ENCODE measurements around the gene BRPF1.

BRPF1 gene
- 113 to 117 reads per million in 2 donors for total RNA-seq

GRCh38 chr3:9731206-9732079, at the start of gene BRPF1:
BRPF1 (plus strand) TSS chr3:9731735; CDS start chr3:9734141, 2,406 bp downstream.
- peak; percentile 100 for DNase-seq

- DNase-seq, result no peak
These were observed 49.4 kb upstream of the BRPF1 start for GRCh38 chr3:9682096-9682495.

- no peak for DNase-seq
These were observed 48.1 kb upstream of the BRPF1 start for GRCh38 chr3:9683426-9683825.

- DNase-seq, result no peak
These were observed 46.1 kb upstream of the BRPF1 start for GRCh38 chr3:9685216-9686049.

- no peak for DNase-seq
These were observed 45.4 kb upstream of the BRPF1 start for GRCh38 chr3:9686050-9686550.

GRCh38 chr3:9686703-9687102, 44.8 kb upstream of the BRPF1 start:
- DNase-seq, result no peak

- DNase-seq, result no peak
These were observed 44.0 kb upstream of the BRPF1 start for GRCh38 chr3:9687514-9687913.

GRCh38 chr3:9688961-9689360, 42.6 kb upstream of the BRPF1 start:
- no peak for DNase-seq

GRCh38 chr3:9689757-9690156, 41.8 kb upstream of the BRPF1 start:
- no peak for DNase-seq

- no peak for DNase-seq
These were observed 40.8 kb upstream of the BRPF1 start for GRCh38 chr3:9690451-9691450.

- no peak for DNase-seq
These were observed 39.9 kb upstream of the BRPF1 start for GRCh38 chr3:9691636-9692035.

GRCh38 chr3:9692416-9692815, 39.1 kb upstream of the BRPF1 start:
- no peak for DNase-seq

- DNase-seq, result no peak
These were observed 36.2 kb upstream of the BRPF1 start for GRCh38 chr3:9695345-9695744.

- DNase-seq, result no peak
These were observed 35.8 kb upstream of the BRPF1 start for GRCh38 chr3:9695746-9696145.

- no peak for DNase-seq
These were observed 34.9 kb upstream of the BRPF1 start for GRCh38 chr3:9696480-9697220.

GRCh38 chr3:9697892-9698291, 33.6 kb upstream of the BRPF1 start:
- no peak for DNase-seq

- no peak for DNase-seq
These were observed 33.2 kb upstream of the BRPF1 start for GRCh38 chr3:9698293-9698692.

- DNase-seq, result no peak
These were observed 31.0 kb upstream of the BRPF1 start for GRCh38 chr3:9700536-9700935.

- DNase-seq, result no peak
These were observed 30.5 kb upstream of the BRPF1 start for GRCh38 chr3:9701006-9701405.

- DNase-seq, result no peak
These were observed 29.8 kb upstream of the BRPF1 start for GRCh38 chr3:9701711-9702110.

GRCh38 chr3:9703240-9703639, 28.3 kb upstream of the BRPF1 start:
- DNase-seq, result no peak

Data from activated gamma-delta T cell (primary cell).